ENCODE results near the gene RYR3.

The RYR3 gene

DNA sequence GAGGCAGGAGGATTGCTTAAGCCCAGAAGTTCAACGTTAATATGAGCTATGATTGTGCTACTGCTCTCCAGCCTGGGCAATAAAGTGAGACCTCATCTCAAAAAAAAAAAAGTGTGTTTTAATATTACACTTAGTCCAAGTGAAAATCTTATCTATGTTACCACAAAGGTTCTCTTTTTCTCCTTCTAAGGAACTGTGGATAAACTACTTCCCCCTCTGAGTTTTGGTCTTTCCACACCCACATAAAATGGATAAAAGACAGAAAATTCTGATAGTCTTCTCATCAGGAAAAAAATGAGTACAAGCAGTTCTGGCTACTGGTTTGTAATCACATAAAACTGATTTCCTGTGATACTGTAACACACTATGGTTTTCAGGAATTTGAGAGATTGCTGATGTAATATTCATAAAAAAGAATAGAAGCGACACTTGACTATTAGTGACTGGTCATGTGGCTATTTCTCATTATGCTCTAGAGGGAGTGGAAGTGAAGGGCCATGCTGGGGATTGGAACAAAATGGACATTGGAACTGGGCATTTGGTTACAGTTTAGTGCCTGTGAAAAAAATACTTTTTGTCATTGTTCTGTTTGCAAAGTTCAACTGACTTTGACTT is 68.2 kb downstream of the RYR3 start:
- no peak overlapping the region for H3K4me3 ChIP-seq (ENCODE audit: low read depth, low read length)
- TF ChIP-seq, protein P1, sequence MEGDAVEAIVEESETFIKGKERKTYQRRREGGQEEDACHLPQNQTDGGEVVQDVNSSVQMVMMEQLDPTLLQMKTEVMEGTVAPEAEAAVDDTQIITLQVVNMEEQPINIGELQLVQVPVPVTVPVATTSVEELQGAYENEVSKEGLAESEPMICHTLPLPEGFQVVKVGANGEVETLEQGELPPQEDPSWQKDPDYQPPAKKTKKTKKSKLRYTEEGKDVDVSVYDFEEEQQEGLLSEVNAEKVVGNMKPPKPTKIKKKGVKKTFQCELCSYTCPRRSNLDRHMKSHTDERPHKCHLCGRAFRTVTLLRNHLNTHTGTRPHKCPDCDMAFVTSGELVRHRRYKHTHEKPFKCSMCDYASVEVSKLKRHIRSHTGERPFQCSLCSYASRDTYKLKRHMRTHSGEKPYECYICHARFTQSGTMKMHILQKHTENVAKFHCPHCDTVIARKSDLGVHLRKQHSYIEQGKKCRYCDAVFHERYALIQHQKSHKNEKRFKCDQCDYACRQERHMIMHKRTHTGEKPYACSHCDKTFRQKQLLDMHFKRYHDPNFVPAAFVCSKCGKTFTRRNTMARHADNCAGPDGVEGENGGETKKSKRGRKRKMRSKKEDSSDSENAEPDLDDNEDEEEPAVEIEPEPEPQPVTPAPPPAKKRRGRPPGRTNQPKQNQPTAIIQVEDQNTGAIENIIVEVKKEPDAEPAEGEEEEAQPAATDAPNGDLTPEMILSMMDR (IDR thresholded peaks at IDR 0.05; ENCODE audit: borderline replicate concordance, insufficient read depth, low read depth, low read length) = no peak

DNA sequence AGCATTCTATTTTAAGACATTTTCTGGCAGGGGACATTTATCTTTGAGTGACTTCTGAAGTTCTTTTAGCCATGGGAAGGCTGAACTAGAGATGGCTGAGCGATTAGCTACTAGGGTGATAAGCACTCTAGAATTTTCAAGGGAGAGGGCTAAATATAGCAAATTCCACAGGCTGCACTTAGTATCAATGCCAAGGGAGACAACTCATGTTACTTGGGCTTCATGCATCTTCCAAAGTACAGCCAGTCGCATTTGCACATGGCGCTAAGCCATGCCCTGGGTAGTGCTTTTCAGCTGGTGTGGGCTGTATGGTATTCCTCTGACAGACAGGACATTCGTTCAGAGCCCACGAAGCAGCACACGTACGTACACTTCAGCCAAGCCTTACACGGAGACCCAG is 69.6 kb downstream of the RYR3 start:
- H3K4me3 ChIP-seq (ENCODE audit: low read depth, low read length) = no peak overlapping the region
- TF ChIP-seq, protein P1 (IDR thresholded peaks at IDR 0.05; ENCODE audit: borderline replicate concordance, insufficient read depth, low read depth, low read length) = no peak

DNA sequence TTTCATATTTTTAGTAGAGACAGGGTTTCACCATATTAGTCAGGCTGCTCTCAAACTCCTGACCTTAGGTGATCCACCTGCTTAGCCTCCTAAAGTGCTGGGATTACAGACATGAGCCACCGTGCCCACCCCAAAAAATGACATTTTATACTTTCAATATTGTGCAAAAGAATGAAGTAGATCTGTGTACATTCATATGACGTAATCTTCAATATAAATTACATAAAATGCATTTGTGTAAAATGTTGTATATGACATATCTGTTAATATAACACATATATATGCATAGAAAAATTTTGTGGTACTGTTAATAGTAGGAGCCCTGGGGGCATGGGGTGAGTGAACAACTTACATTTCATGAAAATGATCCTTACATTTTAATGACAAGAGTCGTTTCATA is 71.7 kb downstream of the RYR3 start:
- no peak overlapping the region for H3K4me3 ChIP-seq (ENCODE audit: low read depth, low read length)
- TF ChIP-seq, protein P1 (IDR thresholded peaks at IDR 0.05; ENCODE audit: borderline replicate concordance, insufficient read depth, low read depth, low read length) = no peak

DNA sequence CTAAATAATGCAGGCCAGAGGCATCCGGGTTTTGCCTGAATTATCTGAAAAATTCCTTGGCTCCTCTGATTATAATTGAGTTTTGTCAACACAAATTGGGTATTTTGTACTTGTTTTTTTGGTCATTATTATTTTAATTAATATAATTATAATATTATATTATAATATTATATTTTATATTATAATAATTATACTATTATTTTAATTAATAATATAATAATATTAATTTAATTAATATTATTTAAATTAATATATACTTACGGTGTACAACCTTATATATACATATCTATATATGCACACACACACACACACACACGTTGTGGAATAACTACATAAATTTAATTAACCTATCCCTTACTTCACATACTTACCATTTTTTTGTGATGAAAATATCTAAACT is 73.5 kb downstream of the RYR3 start:
- TF ChIP-seq, protein P1 (IDR thresholded peaks at IDR 0.05; ENCODE audit: borderline replicate concordance, insufficient read depth, low read depth, low read length) = no peak
- H3K4me3 ChIP-seq (ENCODE audit: low read depth, low read length) = no peak overlapping the region

DNA sequence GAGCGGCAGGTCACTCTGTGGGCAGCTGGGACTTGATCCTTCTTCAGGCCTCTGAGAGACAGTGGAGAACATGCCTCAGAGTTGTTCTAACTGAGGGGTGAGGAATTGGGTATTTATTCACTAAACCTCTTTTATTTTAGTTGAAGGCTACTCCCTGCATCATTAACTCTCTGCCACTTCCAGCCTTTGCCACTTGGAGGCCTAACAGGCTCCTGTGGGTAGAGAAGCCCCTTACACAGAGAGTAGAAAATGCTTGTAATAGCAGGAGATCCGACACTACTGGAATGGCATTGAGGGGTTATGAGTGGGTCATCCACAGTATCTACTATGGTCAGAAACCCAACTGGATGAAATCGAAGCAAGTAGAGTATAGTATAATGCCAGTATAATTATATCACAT is 81.7 kb downstream of the RYR3 start:
- TF ChIP-seq, protein P1 (IDR thresholded peaks at IDR 0.05; ENCODE audit: borderline replicate concordance, insufficient read depth, low read depth, low read length) = no peak
- no peak overlapping the region for H3K4me3 ChIP-seq (ENCODE audit: low read depth, low read length)

DNA sequence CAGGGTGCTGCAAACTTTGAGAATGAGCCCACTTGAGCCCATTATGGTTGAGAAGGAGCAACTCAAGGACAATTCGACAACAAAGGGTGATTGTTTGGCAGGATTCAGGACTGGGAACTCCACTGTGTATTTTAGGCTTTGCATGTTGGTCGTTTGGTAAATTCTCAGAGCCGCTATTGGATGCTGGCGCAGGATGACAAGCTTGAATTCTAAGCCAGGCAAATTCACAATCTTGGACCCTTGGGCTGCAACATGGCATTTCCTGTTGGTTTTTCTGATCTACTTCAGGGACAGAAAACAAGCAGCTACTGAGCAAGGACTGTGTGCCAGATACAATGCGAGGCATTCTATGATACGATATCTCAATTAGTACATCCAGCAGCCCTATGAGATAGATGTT is 82.8 kb downstream of the RYR3 start:
- H3K4me3 ChIP-seq (ENCODE audit: low read depth, low read length) = no peak overlapping the region
- TF ChIP-seq, protein P1 (IDR thresholded peaks at IDR 0.05; ENCODE audit: borderline replicate concordance, insufficient read depth, low read depth, low read length) = no peak

DNA sequence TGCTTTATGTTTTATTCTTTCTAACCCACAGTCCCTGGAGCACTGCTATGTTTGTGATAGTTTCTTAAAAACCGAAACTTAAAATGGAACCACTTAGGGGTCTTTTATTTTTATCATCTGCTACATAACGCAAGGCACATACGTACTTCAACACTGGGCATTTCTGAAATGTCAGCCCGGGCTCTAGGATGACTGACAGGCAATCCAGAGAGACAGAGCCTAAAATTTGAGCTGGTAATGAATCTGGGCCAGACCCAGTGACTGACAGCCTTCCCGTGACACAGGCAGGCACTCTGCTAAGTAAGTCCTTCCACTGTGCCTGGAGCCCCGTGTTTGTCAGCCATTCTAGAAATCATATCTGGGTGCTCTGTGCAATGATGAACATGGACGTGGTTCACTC is 84.6 kb downstream of the RYR3 start:
- TF ChIP-seq, protein P1 (IDR thresholded peaks at IDR 0.05; ENCODE audit: borderline replicate concordance, insufficient read depth, low read depth, low read length) = no peak
- H3K4me3 ChIP-seq (ENCODE audit: low read depth, low read length) = no peak overlapping the region
